IPS DF 4.7 (cell line): ENCODE measurements around the gene DPP6.

ENCODE experiments used
- DNase-seq: peaks from one replicate; pipeline ENCODE4 v3.0.0-alpha.2; 2013; ENCODE audit warnings: low spot score; ENCODE audit errors: extremely low read depth

DPP6 gene

GRCh38 chr7:154394804-154395203 is 342.6 kb downstream of the DPP6 start:
- no peak for DNase-seq

GRCh38 chr7:154406312-154406711 is 354.1 kb downstream of the DPP6 start:
- DNase-seq, result no peak

- DNase-seq, result no peak
Observed at GRCh38 chr7:154409703-154410311, 357.6 kb downstream of the DPP6 start.

GRCh38 chr7:154412105-154412504 is 359.9 kb downstream of the DPP6 start:
- no peak for DNase-seq

- no peak for DNase-seq
Observed at GRCh38 chr7:154415709-154416399, 363.7 kb downstream of the DPP6 start.

- DNase-seq, result no peak
Observed at GRCh38 chr7:154416714-154417113, 364.5 kb downstream of the DPP6 start.

GRCh38 chr7:154419344-154419743 is 367.1 kb downstream of the DPP6 start:
- DNase-seq, result no peak

GRCh38 chr7:154423231-154423630 is 371.0 kb downstream of the DPP6 start:
- DNase-seq, result no peak

- no peak for DNase-seq
Observed at GRCh38 chr7:154424350-154424749, 372.2 kb downstream of the DPP6 start.

- no peak for DNase-seq
Observed at GRCh38 chr7:154425271-154425670, 373.1 kb downstream of the DPP6 start.

- DNase-seq, result no peak
Observed at GRCh38 chr7:154426778-154427177, 374.6 kb downstream of the DPP6 start.

- DNase-seq, result no peak
Observed at GRCh38 chr7:154427533-154427932, 375.3 kb downstream of the DPP6 start.

- DNase-seq, result no peak
Observed at GRCh38 chr7:154429666-154430404, 377.6 kb downstream of the DPP6 start.

GRCh38 chr7:154430640-154431039 is 378.4 kb downstream of the DPP6 start:
- DNase-seq, result no peak

GRCh38 chr7:154431045-154431444 is 378.8 kb downstream of the DPP6 start:
- no peak for DNase-seq

- no peak for DNase-seq
Observed at GRCh38 chr7:154433632-154434598, 381.7 kb downstream of the DPP6 start.

- no peak for DNase-seq
Observed at GRCh38 chr7:154436560-154436959, 384.4 kb downstream of the DPP6 start.

- DNase-seq, result no peak
Observed at GRCh38 chr7:154437234-154437633, 385.0 kb downstream of the DPP6 start.

GRCh38 chr7:154438571-154439367 is 386.6 kb downstream of the DPP6 start:
- DNase-seq, result no peak

- no peak for DNase-seq
Observed at GRCh38 chr7:154440058-154440457, 387.9 kb downstream of the DPP6 start.

- no peak for DNase-seq
Observed at GRCh38 chr7:154440651-154441050, 388.5 kb downstream of the DPP6 start.
